Measurements from ENCODE around the gene POPDC2. TPM values are rescaled to one million over a fixed set of nuclear protein-coding genes. Genes with fewer than 3 reads are reported as not detected.

POPDC2 gene
- total RNA-seq, 1 experiment from 2014 or later, result 0.15 TPM

DNA sequence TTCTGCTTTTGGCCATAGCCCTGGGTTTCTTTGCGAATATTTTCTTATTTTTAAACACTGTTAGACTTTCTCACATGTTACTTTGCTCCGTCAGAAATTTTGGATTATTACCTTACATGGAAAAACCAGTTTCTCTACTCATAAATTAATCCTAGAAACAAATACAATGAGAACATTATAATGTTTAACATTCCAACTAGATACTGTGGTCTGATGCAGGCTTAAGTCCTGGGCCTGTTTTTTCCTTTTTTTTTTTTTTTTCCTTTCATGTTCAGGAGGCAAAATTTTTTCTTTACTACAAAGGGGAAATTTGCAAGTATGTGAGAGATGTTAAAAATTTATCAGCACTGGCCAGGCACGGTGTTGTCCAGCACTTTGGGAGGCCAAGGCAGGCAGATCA is 28.9 kb downstream of the POPDC2 start:
- H3K4me3 ChIP-seq (ENCODE audit: low read depth in 2 of 2, low read length in 2 of 2), result no peak overlapping the region
- ATAC-seq (no peak), DNase-seq (ENCODE audit: low read depth, low spot score) (no peak)
- in situ Hi-C loops (cut with HindIII; ENCODE audit: low pct_unique_long_range_greater_than_20kb, low sequenced_read_pairs), result no loop called here
- H3K27me3 ChIP-seq (ENCODE audit: control insufficient read depth, insufficient read depth, low read length), result peaks cover 2% of the 10 kb centered on the region; the same call in 1 of the 2 replicates
- no peak overlapping the region for H3K27ac ChIP-seq (ENCODE audit: low read length)
- no peaks in the 10 kb centered on the region for H3K4me1 ChIP-seq (ENCODE audit: control insufficient read depth, insufficient read depth, low read length)
- no peaks in the 10 kb centered on the region for H3K9me3 ChIP-seq (ENCODE audit: control insufficient read depth, insufficient read depth, low read depth, low read length)
- TF ChIP-seq, protein P1, sequence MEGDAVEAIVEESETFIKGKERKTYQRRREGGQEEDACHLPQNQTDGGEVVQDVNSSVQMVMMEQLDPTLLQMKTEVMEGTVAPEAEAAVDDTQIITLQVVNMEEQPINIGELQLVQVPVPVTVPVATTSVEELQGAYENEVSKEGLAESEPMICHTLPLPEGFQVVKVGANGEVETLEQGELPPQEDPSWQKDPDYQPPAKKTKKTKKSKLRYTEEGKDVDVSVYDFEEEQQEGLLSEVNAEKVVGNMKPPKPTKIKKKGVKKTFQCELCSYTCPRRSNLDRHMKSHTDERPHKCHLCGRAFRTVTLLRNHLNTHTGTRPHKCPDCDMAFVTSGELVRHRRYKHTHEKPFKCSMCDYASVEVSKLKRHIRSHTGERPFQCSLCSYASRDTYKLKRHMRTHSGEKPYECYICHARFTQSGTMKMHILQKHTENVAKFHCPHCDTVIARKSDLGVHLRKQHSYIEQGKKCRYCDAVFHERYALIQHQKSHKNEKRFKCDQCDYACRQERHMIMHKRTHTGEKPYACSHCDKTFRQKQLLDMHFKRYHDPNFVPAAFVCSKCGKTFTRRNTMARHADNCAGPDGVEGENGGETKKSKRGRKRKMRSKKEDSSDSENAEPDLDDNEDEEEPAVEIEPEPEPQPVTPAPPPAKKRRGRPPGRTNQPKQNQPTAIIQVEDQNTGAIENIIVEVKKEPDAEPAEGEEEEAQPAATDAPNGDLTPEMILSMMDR (IDR thresholded peaks at IDR 0.05), result no peak
- TF ChIP-seq SIN3A (IDR thresholded peaks at IDR 0.05; ENCODE audit: borderline replicate concordance, insufficient read depth, low read depth, low read length) (no peak), POLR2AphosphoS5 (IDR thresholded peaks at IDR 0.05; ENCODE audit: low read depth, low read length) (no peak), TCF7L2 (IDR thresholded peaks at IDR 0.05; ENCODE audit: low read depth, low read length) (no peak)
- TF ChIP-seq, protein P2, sequence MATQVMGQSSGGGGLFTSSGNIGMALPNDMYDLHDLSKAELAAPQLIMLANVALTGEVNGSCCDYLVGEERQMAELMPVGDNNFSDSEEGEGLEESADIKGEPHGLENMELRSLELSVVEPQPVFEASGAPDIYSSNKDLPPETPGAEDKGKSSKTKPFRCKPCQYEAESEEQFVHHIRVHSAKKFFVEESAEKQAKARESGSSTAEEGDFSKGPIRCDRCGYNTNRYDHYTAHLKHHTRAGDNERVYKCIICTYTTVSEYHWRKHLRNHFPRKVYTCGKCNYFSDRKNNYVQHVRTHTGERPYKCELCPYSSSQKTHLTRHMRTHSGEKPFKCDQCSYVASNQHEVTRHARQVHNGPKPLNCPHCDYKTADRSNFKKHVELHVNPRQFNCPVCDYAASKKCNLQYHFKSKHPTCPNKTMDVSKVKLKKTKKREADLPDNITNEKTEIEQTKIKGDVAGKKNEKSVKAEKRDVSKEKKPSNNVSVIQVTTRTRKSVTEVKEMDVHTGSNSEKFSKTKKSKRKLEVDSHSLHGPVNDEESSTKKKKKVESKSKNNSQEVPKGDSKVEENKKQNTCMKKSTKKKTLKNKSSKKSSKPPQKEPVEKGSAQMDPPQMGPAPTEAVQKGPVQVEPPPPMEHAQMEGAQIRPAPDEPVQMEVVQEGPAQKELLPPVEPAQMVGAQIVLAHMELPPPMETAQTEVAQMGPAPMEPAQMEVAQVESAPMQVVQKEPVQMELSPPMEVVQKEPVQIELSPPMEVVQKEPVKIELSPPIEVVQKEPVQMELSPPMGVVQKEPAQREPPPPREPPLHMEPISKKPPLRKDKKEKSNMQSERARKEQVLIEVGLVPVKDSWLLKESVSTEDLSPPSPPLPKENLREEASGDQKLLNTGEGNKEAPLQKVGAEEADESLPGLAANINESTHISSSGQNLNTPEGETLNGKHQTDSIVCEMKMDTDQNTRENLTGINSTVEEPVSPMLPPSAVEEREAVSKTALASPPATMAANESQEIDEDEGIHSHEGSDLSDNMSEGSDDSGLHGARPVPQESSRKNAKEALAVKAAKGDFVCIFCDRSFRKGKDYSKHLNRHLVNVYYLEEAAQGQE (IDR thresholded peaks at IDR 0.05; ENCODE audit: insufficient read depth in 1 of 2, low read depth in 2 of 2, low read length in 1 of 2), result no peak
- POLR2A ChIA-PET, result interaction anchor here (0.6 kb wide), 1 partner anchor 1110 kb away, joined by 3 read pairs; no protein-coding TSS in a partner anchor
- intact Hi-C loops (cut with micrococcal nuclease; ENCODE audit: unreplicated experiment), result no loop called here
- CTCF ChIA-PET, result no interaction called here
- BruUV-seq (replicated peaks), result no TSS peak
- no peaks in the 10 kb centered on the region for H3K36me3 ChIP-seq (ENCODE audit: control insufficient read depth, insufficient read depth, low read length)

DNA sequence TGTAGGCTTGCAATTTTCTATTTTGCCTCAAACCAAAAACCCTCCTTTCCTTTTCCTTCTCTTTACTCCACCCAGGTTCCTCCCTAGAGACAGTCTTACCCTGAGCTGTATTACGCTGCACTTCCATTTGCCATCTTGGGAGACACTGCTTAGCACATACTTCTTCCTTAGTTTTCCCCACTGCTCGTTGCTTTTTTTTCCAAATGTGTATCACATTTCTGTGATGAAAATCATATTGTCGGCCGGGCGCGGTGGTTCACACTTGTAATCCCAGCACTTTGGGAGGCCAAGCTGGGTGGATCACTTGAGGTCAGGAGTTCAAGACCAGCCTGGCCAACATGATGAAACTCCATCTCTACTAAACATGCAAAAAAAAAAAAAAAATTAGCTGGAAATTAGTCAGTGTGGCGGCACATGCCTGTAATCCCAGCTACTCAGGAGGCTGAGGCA is 29.5 kb downstream of the POPDC2 start:
- POLR2A ChIA-PET, result interaction anchor here (0.6 kb wide), 1 partner anchor 1110 kb away, joined by 3 read pairs; no protein-coding TSS in a partner anchor

More for the DNA sequence above, 29.5 kb downstream of the POPDC2 start:
- ATAC-seq (no peak), DNase-seq (ENCODE audit: low read depth, low spot score) (no peak)
- TF ChIP-seq, protein P1 (IDR thresholded peaks at IDR 0.05), result no peak
- TF ChIP-seq TCF7L2 (IDR thresholded peaks at IDR 0.05; ENCODE audit: low read depth, low read length) (no peak), SIN3A (IDR thresholded peaks at IDR 0.05; ENCODE audit: borderline replicate concordance, insufficient read depth, low read depth, low read length) (no peak), POLR2AphosphoS5 (IDR thresholded peaks at IDR 0.05; ENCODE audit: low read depth, low read length) (no peak)
- TF ChIP-seq, protein P2 (IDR thresholded peaks at IDR 0.05; ENCODE audit: insufficient read depth in 1 of 2, low read depth in 2 of 2, low read length in 1 of 2), result no peak
- no TSS peak for BruUV-seq (replicated peaks)
- no peaks in the 10 kb centered on the region for H3K4me1 ChIP-seq (ENCODE audit: control insufficient read depth, insufficient read depth, low read length)
- H3K27ac ChIP-seq (ENCODE audit: low read length), result no peak overlapping the region
- H3K9me3 ChIP-seq (ENCODE audit: control insufficient read depth, insufficient read depth, low read depth, low read length), result no peaks in the 10 kb centered on the region
- intact Hi-C loops (cut with micrococcal nuclease; ENCODE audit: unreplicated experiment), result no loop called here
- in situ Hi-C loops (cut with HindIII; ENCODE audit: low pct_unique_long_range_greater_than_20kb, low sequenced_read_pairs), result no loop called here
- H3K27me3 ChIP-seq (ENCODE audit: control insufficient read depth, insufficient read depth, low read length), result peaks cover 2% of the 10 kb centered on the region; the same call in 1 of the 2 replicates
- CTCF ChIA-PET, result no interaction called here
- no peak overlapping the region for H3K4me3 ChIP-seq (ENCODE audit: low read depth in 2 of 2, low read length in 2 of 2)
- H3K36me3 ChIP-seq (ENCODE audit: control insufficient read depth, insufficient read depth, low read length), result no peaks in the 10 kb centered on the region

All from Panc1 (cell line).